Measurements from ENCODE around the gene TOLLIP.

Gene TOLLIP

GRCh38 chr11:1306186-1307162 lies 3.0 kb downstream of the TOLLIP start:
- TF ChIP-seq CTCF (IDR thresholded peaks at IDR 0.05), result no peak
- Histone ChIP-seq H3K27ac (no peak overlapping the region), H3K4me3 (ENCODE audit: low read depth, low read length) (no peak overlapping the region), H3K4me1 (no peaks in the 10 kb centered on the region), H3K79me2 (peaks cover 38% of the 10 kb centered on the region), H3K9ac (no peak overlapping the region), H3K9me3 (ENCODE audit: control insufficient read depth, low read length) (no peaks in the 10 kb centered on the region), H2AFZ (no peak overlapping the region), H3K4me2 (ENCODE audit: low read length) (no peak overlapping the region), H3K36me3 (ENCODE audit: control insufficient read depth, insufficient read depth, low read length) (no peaks in the 10 kb centered on the region), H3K27me3 (ENCODE audit: control insufficient read depth, insufficient read depth, low read length) (no peaks in the 10 kb centered on the region)

- H2AFZ ChIP-seq, result no peak overlapping the region
- peaks cover 38% of the 10 kb centered on the region for H3K79me2 ChIP-seq
- no peaks in the 10 kb centered on the region for H3K9me3 ChIP-seq (ENCODE audit: control insufficient read depth, low read length)
- H3K4me2 ChIP-seq (ENCODE audit: low read length), result no peak overlapping the region
- TF ChIP-seq CTCF (IDR thresholded peaks at IDR 0.05), result no peak
- no peak overlapping the region for H3K27ac ChIP-seq
- H3K4me3 ChIP-seq (ENCODE audit: low read depth, low read length), result no peak overlapping the region
- H3K36me3 ChIP-seq (ENCODE audit: control insufficient read depth, insufficient read depth, low read length), result no peaks in the 10 kb centered on the region
- no peaks in the 10 kb centered on the region for H3K4me1 ChIP-seq
- no peaks in the 10 kb centered on the region for H3K27me3 ChIP-seq (ENCODE audit: control insufficient read depth, insufficient read depth, low read length)
- H3K9ac ChIP-seq, result no peak overlapping the region
These were observed 3.9 kb downstream of the TOLLIP start for GRCh38 chr11:1305501-1306056.

GRCh38 chr11:1305063-1305495 lies 4.4 kb downstream of the TOLLIP start:
- H3K9me3 ChIP-seq (ENCODE audit: control insufficient read depth, low read length), result no peaks in the 10 kb centered on the region
- H3K4me2 ChIP-seq (ENCODE audit: low read length), result no peak overlapping the region
- H3K27me3 ChIP-seq (ENCODE audit: control insufficient read depth, insufficient read depth, low read length), result no peaks in the 10 kb centered on the region
- H3K36me3 ChIP-seq (ENCODE audit: control insufficient read depth, insufficient read depth, low read length), result no peaks in the 10 kb centered on the region
- H3K4me3 ChIP-seq (ENCODE audit: low read depth, low read length), result no peak overlapping the region
- no peak overlapping the region for H2AFZ ChIP-seq
- no peak overlapping the region for H3K27ac ChIP-seq
- peaks cover 38% of the 10 kb centered on the region for H3K79me2 ChIP-seq
- H3K4me1 ChIP-seq, result no peaks in the 10 kb centered on the region
- TF ChIP-seq CTCF (IDR thresholded peaks at IDR 0.05), result no peak
- H3K9ac ChIP-seq, result no peak overlapping the region

GRCh38 chr11:1304380-1304779 lies 5.1 kb downstream of the TOLLIP start:
- Histone ChIP-seq H3K4me3 (ENCODE audit: low read depth, low read length) (no peak overlapping the region), H3K36me3 (ENCODE audit: control insufficient read depth, insufficient read depth, low read length) (no peaks in the 10 kb centered on the region), H2AFZ (no peak overlapping the region), H3K27ac (no peak overlapping the region), H3K27me3 (ENCODE audit: control insufficient read depth, insufficient read depth, low read length) (no peaks in the 10 kb centered on the region), H3K9ac (no peak overlapping the region), H3K4me2 (ENCODE audit: low read length) (no peak overlapping the region), H3K4me1 (no peaks in the 10 kb centered on the region), H3K9me3 (ENCODE audit: control insufficient read depth, low read length) (no peaks in the 10 kb centered on the region), H3K79me2 (peaks cover 40% of the 10 kb centered on the region)
- TF ChIP-seq CTCF (IDR thresholded peaks at IDR 0.05), result no peak

Measured in parathyroid adenoma (tissue), 2 donors.